ENCODE measurements around the gene LYPLAL1.

LYPLAL1 gene

DNA sequence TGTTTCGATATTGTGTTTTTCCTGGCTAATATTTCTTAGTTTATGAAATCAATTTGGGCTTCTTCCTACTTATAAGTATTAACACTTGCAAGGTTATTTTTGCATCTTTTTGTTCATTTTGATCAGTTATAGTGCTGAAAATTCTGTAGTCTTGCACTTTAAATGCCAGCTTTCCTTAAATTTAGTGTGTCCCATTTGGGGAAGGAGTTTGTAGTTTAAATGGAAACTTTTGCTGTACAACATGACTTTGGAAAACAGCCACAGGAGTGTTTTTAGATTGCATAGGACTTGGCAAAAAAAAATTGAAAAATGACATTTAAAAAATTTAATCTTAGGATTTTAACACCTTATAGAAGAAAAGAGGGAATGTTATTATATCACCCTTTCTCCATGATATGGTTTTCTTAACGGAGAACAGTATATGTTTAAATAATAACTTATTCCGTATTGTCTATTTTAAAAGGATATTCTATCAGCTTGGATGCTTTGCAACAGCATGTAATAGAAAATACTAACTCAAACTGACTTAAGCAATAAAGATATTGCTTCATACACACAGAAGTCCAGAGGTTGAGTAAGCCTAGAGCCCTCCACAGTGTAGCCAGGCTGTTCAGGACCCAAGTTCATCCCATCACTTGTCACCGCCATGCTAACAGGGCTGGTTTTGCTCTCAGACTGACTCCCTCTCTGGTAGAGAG, 53.8 kb downstream of the LYPLAL1 start:
- Histone ChIP-seq H3K18ac (ENCODE audit: low read length) (no peak overlapping the region), H3K79me2 (ENCODE audit: control insufficient read depth, insufficient read depth, low read length, poor library complexity) (no peaks in the 10 kb centered on the region), H4K91ac (ENCODE audit: low read depth, low read length) (no peak overlapping the region), H3K36me3 (ENCODE audit: control insufficient read depth in 1 of 2, insufficient read depth in 2 of 2, low read length in 2 of 2) (no peaks in the 10 kb centered on the region), H3K14ac (ENCODE audit: low read length) (no peak overlapping the region), H2AK5ac (ENCODE audit: low read length) (no peak overlapping the region), H3K9ac (ENCODE audit: low read length) (peak overlapping the region; percentile 5), H3K27me3 (ENCODE audit: insufficient read depth, low read length) (no peaks in the 10 kb centered on the region), H2BK5ac (ENCODE audit: low read depth, low read length, poor library complexity) (no peak overlapping the region), H3K4me3 (ENCODE audit: low read depth, low read length) (no peak overlapping the region), H3K4ac (ENCODE audit: low read depth, low read length) (no peak overlapping the region), H3K23ac (ENCODE audit: low read length) (no peak overlapping the region), H2BK12ac (ENCODE audit: low read length) (no peak overlapping the region), H2BK120ac (ENCODE audit: insufficient read depth, low read length, poor library complexity) (no peak overlapping the region), H3K4me1 (ENCODE audit: control insufficient read depth in 1 of 2, insufficient read depth in 2 of 2, low read length in 2 of 2) (no peaks in the 10 kb centered on the region), H4K8ac (ENCODE audit: low read depth, low read length) (no peak overlapping the region), H2AFZ (ENCODE audit: insufficient read depth, low read length, poor library complexity) (no peak overlapping the region), H3K9me3 (ENCODE audit: insufficient read depth, low read depth, low read length) (peaks cover 2% of the 10 kb centered on the region), H3K79me1 (ENCODE audit: low read length) (no peaks in the 10 kb centered on the region), H3K27ac (ENCODE audit: low read depth, low read length) (no peak overlapping the region), H3K4me2 (ENCODE audit: low read length) (no peak overlapping the region), H4K12ac (ENCODE audit: low read depth, low read length) (no peak overlapping the region)
- no peak for DNase-seq
- no CpG with 5 or more reads among the region's 4 CpGs for WGBS (ENCODE audit: extremely low coverage, insufficient coverage, insufficient read length)

DNA sequence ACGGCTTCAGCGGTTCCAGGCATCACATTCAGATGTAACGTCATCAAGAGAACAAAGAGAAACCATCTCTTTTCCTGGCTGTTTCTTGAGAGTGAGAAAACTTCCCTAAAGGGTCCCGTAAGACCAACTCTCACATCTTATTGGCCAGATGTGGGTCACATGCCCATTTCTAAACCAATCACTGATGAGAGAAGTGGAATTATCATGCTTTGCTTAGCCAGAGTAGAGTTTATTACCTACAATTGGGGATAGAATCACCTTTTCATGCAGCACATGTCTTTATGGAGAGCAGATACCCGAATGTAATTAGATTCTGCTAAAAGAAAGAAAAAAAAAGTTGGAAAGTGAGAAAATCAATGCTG, 54.4 kb downstream of the LYPLAL1 start:
- DNase-seq: no peak
- Histone ChIP-seq H3K4ac (ENCODE audit: low read depth, low read length) (no peak overlapping the region), H2BK5ac (ENCODE audit: low read depth, low read length, poor library complexity) (no peak overlapping the region), H3K4me3 (ENCODE audit: low read depth, low read length) (no peak overlapping the region), H3K9me3 (ENCODE audit: insufficient read depth, low read depth, low read length) (peaks cover 2% of the 10 kb centered on the region), H3K9ac (ENCODE audit: low read length) (peak overlapping the region; percentile 5), H3K36me3 (ENCODE audit: control insufficient read depth in 1 of 2, insufficient read depth in 2 of 2, low read length in 2 of 2) (no peaks in the 10 kb centered on the region), H2AFZ (ENCODE audit: insufficient read depth, low read length, poor library complexity) (no peak overlapping the region), H3K14ac (ENCODE audit: low read length) (no peak overlapping the region), H3K4me2 (ENCODE audit: low read length) (no peak overlapping the region), H4K8ac (ENCODE audit: low read depth, low read length) (no peak overlapping the region), H3K18ac (ENCODE audit: low read length) (no peak overlapping the region), H4K12ac (ENCODE audit: low read depth, low read length) (no peak overlapping the region), H3K4me1 (ENCODE audit: control insufficient read depth in 1 of 2, insufficient read depth in 2 of 2, low read length in 2 of 2) (no peaks in the 10 kb centered on the region), H3K79me2 (ENCODE audit: control insufficient read depth, insufficient read depth, low read length, poor library complexity) (no peaks in the 10 kb centered on the region), H2BK12ac (ENCODE audit: low read length) (no peak overlapping the region), H3K79me1 (ENCODE audit: low read length) (no peaks in the 10 kb centered on the region), H2AK5ac (ENCODE audit: low read length) (no peak overlapping the region), H2BK120ac (ENCODE audit: insufficient read depth, low read length, poor library complexity) (no peak overlapping the region), H3K27ac (ENCODE audit: low read depth, low read length) (no peak overlapping the region), H3K27me3 (ENCODE audit: insufficient read depth, low read length) (no peaks in the 10 kb centered on the region), H4K91ac (ENCODE audit: low read depth, low read length) (no peak overlapping the region), H3K23ac (ENCODE audit: low read length) (no peak overlapping the region)
- no CpG with 5 or more reads among the region's 5 CpGs for WGBS (ENCODE audit: extremely low coverage, insufficient coverage, insufficient read length)

DNA sequence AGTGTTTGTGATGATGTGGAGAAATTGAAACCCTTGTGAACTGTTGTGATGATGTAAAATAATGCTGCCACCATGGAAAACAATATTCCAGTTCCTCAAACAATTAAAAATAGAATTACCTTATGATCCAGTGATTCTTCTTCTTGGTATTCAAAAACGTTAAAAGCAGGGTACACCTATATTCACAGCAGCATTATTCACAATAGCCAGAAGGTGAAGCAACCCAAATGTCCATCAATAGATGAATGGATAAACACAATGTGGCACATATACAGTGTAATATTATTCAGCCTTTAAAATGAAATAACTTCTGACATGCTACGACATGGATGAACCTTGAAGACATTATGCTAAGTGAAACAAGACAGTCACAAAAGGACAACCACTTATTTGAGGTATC, 59.2 kb downstream of the LYPLAL1 start:
- Histone ChIP-seq H2AK5ac (ENCODE audit: low read length) (no peak overlapping the region), H3K9me3 (ENCODE audit: insufficient read depth, low read depth, low read length) (peaks cover 2% of the 10 kb centered on the region), H2BK5ac (ENCODE audit: low read depth, low read length, poor library complexity) (no peak overlapping the region), H3K79me2 (ENCODE audit: control insufficient read depth, insufficient read depth, low read length, poor library complexity) (no peaks in the 10 kb centered on the region), H3K18ac (ENCODE audit: low read length) (no peak overlapping the region), H3K36me3 (ENCODE audit: control insufficient read depth in 1 of 2, insufficient read depth in 2 of 2, low read length in 2 of 2) (no peaks in the 10 kb centered on the region), H3K14ac (ENCODE audit: low read length) (no peak overlapping the region), H3K4me3 (ENCODE audit: low read depth, low read length) (no peak overlapping the region), H3K23ac (ENCODE audit: low read length) (no peak overlapping the region), H4K8ac (ENCODE audit: low read depth, low read length) (no peak overlapping the region), H3K4me2 (ENCODE audit: low read length) (no peak overlapping the region), H3K4me1 (ENCODE audit: control insufficient read depth in 1 of 2, insufficient read depth in 2 of 2, low read length in 2 of 2) (no peaks in the 10 kb centered on the region), H3K79me1 (ENCODE audit: low read length) (no peaks in the 10 kb centered on the region), H3K4ac (ENCODE audit: low read depth, low read length) (no peak overlapping the region), H3K9ac (ENCODE audit: low read length) (no peak overlapping the region), H3K27me3 (ENCODE audit: insufficient read depth, low read length) (no peaks in the 10 kb centered on the region), H3K27ac (ENCODE audit: low read depth, low read length) (no peak overlapping the region), H4K91ac (ENCODE audit: low read depth, low read length) (no peak overlapping the region), H2AFZ (ENCODE audit: insufficient read depth, low read length, poor library complexity) (no peak overlapping the region), H2BK120ac (ENCODE audit: insufficient read depth, low read length, poor library complexity) (no peak overlapping the region), H4K12ac (ENCODE audit: low read depth, low read length) (no peak overlapping the region), H2BK12ac (ENCODE audit: low read length) (no peak overlapping the region)
- WGBS (ENCODE audit: extremely low coverage, insufficient coverage, insufficient read length): no CpG with 5 or more reads among the region's 2 CpGs
- DNase-seq: no peak

DNA sequence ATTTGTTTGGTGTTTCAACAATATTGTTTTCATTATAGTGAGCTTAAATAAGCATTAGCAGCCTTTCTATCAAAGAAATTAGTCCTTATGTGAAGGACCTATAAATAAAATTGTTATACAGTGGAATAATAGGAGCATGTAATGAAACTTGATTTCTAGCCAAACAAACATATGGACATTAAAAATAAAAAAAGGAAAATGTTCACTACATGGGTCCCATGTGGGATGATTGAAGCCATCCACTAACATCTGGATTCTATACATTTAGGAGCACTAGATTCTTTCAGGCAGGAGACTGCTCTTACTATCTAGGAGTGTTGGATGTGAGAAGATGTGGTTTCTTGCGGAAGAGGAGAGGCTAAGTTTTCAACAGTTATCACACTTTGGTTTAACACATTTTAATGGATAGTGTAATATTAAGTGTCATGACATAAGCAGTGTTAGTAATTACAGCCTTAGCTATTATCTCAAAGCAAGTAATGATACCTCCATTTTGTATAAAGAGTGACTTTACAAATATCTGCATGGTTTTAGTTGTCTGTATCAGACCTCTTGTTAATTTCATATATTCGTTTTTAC, 62.3 kb downstream of the LYPLAL1 start:
- Histone ChIP-seq H3K23ac (ENCODE audit: low read length) (no peak overlapping the region), H4K8ac (ENCODE audit: low read depth, low read length) (no peak overlapping the region), H3K79me2 (ENCODE audit: control insufficient read depth, insufficient read depth, low read length, poor library complexity) (no peaks in the 10 kb centered on the region), H3K4me2 (ENCODE audit: low read length) (no peak overlapping the region), H2AK5ac (ENCODE audit: low read length) (no peak overlapping the region), H3K79me1 (ENCODE audit: low read length) (no peaks in the 10 kb centered on the region), H3K27ac (ENCODE audit: low read depth, low read length) (no peak overlapping the region), H3K18ac (ENCODE audit: low read length) (no peak overlapping the region), H3K14ac (ENCODE audit: low read length) (no peak overlapping the region), H2BK12ac (ENCODE audit: low read length) (no peak overlapping the region), H3K4me3 (ENCODE audit: low read depth, low read length) (no peak overlapping the region), H3K9me3 (ENCODE audit: insufficient read depth, low read depth, low read length) (no peaks in the 10 kb centered on the region), H3K9ac (ENCODE audit: low read length) (no peak overlapping the region), H4K12ac (ENCODE audit: low read depth, low read length) (no peak overlapping the region), H3K4ac (ENCODE audit: low read depth, low read length) (no peak overlapping the region), H3K36me3 (ENCODE audit: control insufficient read depth in 1 of 2, insufficient read depth in 2 of 2, low read length in 2 of 2) (no peaks in the 10 kb centered on the region), H2AFZ (ENCODE audit: insufficient read depth, low read length, poor library complexity) (no peak overlapping the region), H2BK5ac (ENCODE audit: low read depth, low read length, poor library complexity) (no peak overlapping the region), H2BK120ac (ENCODE audit: insufficient read depth, low read length, poor library complexity) (no peak overlapping the region), H4K91ac (ENCODE audit: low read depth, low read length) (no peak overlapping the region), H3K4me1 (ENCODE audit: control insufficient read depth in 1 of 2, insufficient read depth in 2 of 2, low read length in 2 of 2) (no peaks in the 10 kb centered on the region), H3K27me3 (ENCODE audit: insufficient read depth, low read length) (no peaks in the 10 kb centered on the region)
- no peak for DNase-seq
- WGBS (ENCODE audit: extremely low coverage, insufficient coverage, insufficient read length): no CpG with 5 or more reads among the region's 2 CpGs

Data from trophoblast cell (in vitro differentiated cells and primary cell).